HAP-1 (cell line): ENCODE measurements around the gene CATSPER3.

Source experiments
- DNase-seq, 2 experiments: peaks; one replicate each; pipeline ENCODE4 v3.0.0-alpha.2; 2016 to 2020; ENCODE audit warnings: low spot score in 2 of 2
- H3K27me3 ChIP-seq: fragments of 250-450 bp; sonication (Bioruptor Pico); 2 replicates; pipeline ENCODE4 v1.5.1; 2020; ENCODE audit warnings: low read depth, mild to moderate bottlenecking, moderate library complexity
- H3K36me3 ChIP-seq: fragments of 250-450 bp; sonication (Bioruptor Pico); replicated peaks from 2 replicates; pipeline ENCODE4 v1.5.1; 2020; ENCODE audit warnings: mild to moderate bottlenecking
- H3K4me1 ChIP-seq: fragments of 250-450 bp; sonication (Bioruptor Pico); 2 replicates; pipeline ENCODE4 v1.5.1; 2020; ENCODE audit warnings: mild to moderate bottlenecking
- H3K4me3 ChIP-seq: fragments of 250-450 bp; sonication (Bioruptor Pico); 2 replicates; pipeline ENCODE4 v1.5.1; 2020; ENCODE audit warnings: mild to moderate bottlenecking, moderate library complexity
- H3K9me3 ChIP-seq: fragments of 250-450 bp; sonication (Bioruptor Pico); 2 replicates; pipeline ENCODE4 v1.5.1; 2020; ENCODE audit warnings: mild to moderate bottlenecking, moderate library complexity
- in situ Hi-C: fragments of 300-500 bp; cut with MboI; formaldehyde crosslinking; loops from 3 replicates; pipeline ENCODE4 v1.14.3; 2020; ENCODE audit warnings: low sequenced_read_pairs, inconsistent platforms, mixed read lengths

Gene CATSPER3

GRCh38 chr5:134967607-134968006 lies at the start of gene CATSPER3:
Gene CATSPER3 (plus strand): TSS chr5:134967907. CDS start chr5:134967992, 85 bp downstream.
- in situ Hi-C loops = no loop called here
- peaks cover 14% of the 10 kb centered on the region for H3K4me1 ChIP-seq

GRCh38 chr5:134918861-134919260 lies 48.8 kb upstream of the CATSPER3 start:
- DNase-seq = no peak
- Histone ChIP-seq H3K9me3 (no peaks in the 10 kb centered on the region), H3K4me3 (no peak overlapping the region), H3K4me1 (no peaks in the 10 kb centered on the region), H3K27me3 (no peaks in the 10 kb centered on the region), H3K36me3 (peaks cover 21% of the 10 kb centered on the region)
- in situ Hi-C loops = no loop called here

More at GRCh38 chr5:134967607-134968006, at the start of gene CATSPER3:
- H3K9me3 ChIP-seq = no peaks in the 10 kb centered on the region
- H3K4me3 ChIP-seq = no peak within 1 kb of the TSS
- H3K36me3 ChIP-seq = peaks cover under 1% of the 10 kb centered on the region; the same call in 1 of the 2 replicates
- no peak for DNase-seq
- H3K27me3 ChIP-seq = no peaks in the 10 kb centered on the region

GRCh38 chr5:134920848-134921575 lies 46.7 kb upstream of the CATSPER3 start:
- Histone ChIP-seq H3K36me3 (peaks cover 17% of the 10 kb centered on the region), H3K4me3 (no peak overlapping the region), H3K4me1 (no peaks in the 10 kb centered on the region), H3K9me3 (no peaks in the 10 kb centered on the region), H3K27me3 (no peaks in the 10 kb centered on the region)
- in situ Hi-C loops = no loop called here
- no peak for DNase-seq

- DNase-seq = no peak
- Histone ChIP-seq H3K9me3 (no peaks in the 10 kb centered on the region), H3K27me3 (no peaks in the 10 kb centered on the region), H3K4me3 (no peak overlapping the region), H3K4me1 (peaks cover 4% of the 10 kb centered on the region; the same call in 1 of the 2 replicates), H3K36me3 (peaks cover 27% of the 10 kb centered on the region)
- in situ Hi-C loops = no loop called here
Observed at GRCh38 chr5:134932508-134932907, 35.2 kb upstream of the CATSPER3 start.

- H3K4me1 ChIP-seq = peaks cover 13% of the 10 kb centered on the region
- no peaks in the 10 kb centered on the region for H3K27me3 ChIP-seq
- no peaks in the 10 kb centered on the region for H3K9me3 ChIP-seq
- H3K36me3 ChIP-seq = peaks cover 27% of the 10 kb centered on the region
- in situ Hi-C loops = no loop called here
- DNase-seq = no peak
- no peak overlapping the region for H3K4me3 ChIP-seq
Observed at GRCh38 chr5:134934202-134934601, 33.5 kb upstream of the CATSPER3 start.

- DNase-seq = no peak
- Histone ChIP-seq H3K9me3 (no peaks in the 10 kb centered on the region), H3K27me3 (no peaks in the 10 kb centered on the region), H3K4me1 (peaks cover 13% of the 10 kb centered on the region), H3K36me3 (peaks cover 19% of the 10 kb centered on the region; the same call in 1 of the 2 replicates), H3K4me3 (no peak overlapping the region)
- in situ Hi-C loops = no loop called here
Observed at GRCh38 chr5:134935711-134936602, 31.8 kb upstream of the CATSPER3 start.

- Histone ChIP-seq H3K36me3 (peaks cover 10% of the 10 kb centered on the region; the same call in 1 of the 2 replicates), H3K4me3 (no peak overlapping the region), H3K4me1 (peaks cover 9% of the 10 kb centered on the region), H3K27me3 (no peaks in the 10 kb centered on the region), H3K9me3 (no peaks in the 10 kb centered on the region)
- in situ Hi-C loops = no loop called here
- DNase-seq = no peak
Observed at GRCh38 chr5:134937526-134937925, 30.2 kb upstream of the CATSPER3 start.

GRCh38 chr5:134938030-134938429 lies 29.7 kb upstream of the CATSPER3 start:
- Histone ChIP-seq H3K4me1 (peaks cover 9% of the 10 kb centered on the region), H3K4me3 (no peak overlapping the region), H3K36me3 (peaks cover 5% of the 10 kb centered on the region; the same call in 1 of the 2 replicates), H3K27me3 (no peaks in the 10 kb centered on the region), H3K9me3 (no peaks in the 10 kb centered on the region)
- in situ Hi-C loops = no loop called here
- DNase-seq = no peak

- in situ Hi-C loops = no loop called here
- Histone ChIP-seq H3K36me3 (no peaks in the 10 kb centered on the region), H3K4me3 (no peak overlapping the region), H3K4me1 (peaks cover 9% of the 10 kb centered on the region), H3K27me3 (no peaks in the 10 kb centered on the region), H3K9me3 (no peaks in the 10 kb centered on the region)
- DNase-seq = no peak
Observed at GRCh38 chr5:134939500-134939899, 28.2 kb upstream of the CATSPER3 start.

GRCh38 chr5:134943547-134943946 lies 24.2 kb upstream of the CATSPER3 start:
- H3K27me3 ChIP-seq = no peaks in the 10 kb centered on the region
- peaks cover 3% of the 10 kb centered on the region for H3K4me1 ChIP-seq
- in situ Hi-C loops = no loop called here
- H3K4me3 ChIP-seq = no peak overlapping the region
- H3K36me3 ChIP-seq = no peaks in the 10 kb centered on the region
- no peaks in the 10 kb centered on the region for H3K9me3 ChIP-seq
- DNase-seq = no peak

GRCh38 chr5:134944630-134945029 lies 23.1 kb upstream of the CATSPER3 start:
- no peaks in the 10 kb centered on the region for H3K4me1 ChIP-seq
- no peak for DNase-seq
- in situ Hi-C loops = no loop called here
- H3K27me3 ChIP-seq = no peaks in the 10 kb centered on the region
- no peak overlapping the region for H3K4me3 ChIP-seq
- no peaks in the 10 kb centered on the region for H3K9me3 ChIP-seq
- H3K36me3 ChIP-seq = no peaks in the 10 kb centered on the region

GRCh38 chr5:134945041-134945440 lies 22.7 kb upstream of the CATSPER3 start:
- Histone ChIP-seq H3K4me3 (no peak overlapping the region), H3K27me3 (no peaks in the 10 kb centered on the region), H3K4me1 (no peaks in the 10 kb centered on the region), H3K36me3 (no peaks in the 10 kb centered on the region), H3K9me3 (no peaks in the 10 kb centered on the region)
- in situ Hi-C loops = no loop called here
- DNase-seq = no peak

- no peak overlapping the region for H3K4me3 ChIP-seq
- no peaks in the 10 kb centered on the region for H3K36me3 ChIP-seq
- DNase-seq = no peak
- no peaks in the 10 kb centered on the region for H3K9me3 ChIP-seq
- in situ Hi-C loops = no loop called here
- H3K4me1 ChIP-seq = no peaks in the 10 kb centered on the region
- H3K27me3 ChIP-seq = no peaks in the 10 kb centered on the region
Observed at GRCh38 chr5:134948911-134949310, 18.8 kb upstream of the CATSPER3 start.

GRCh38 chr5:134949316-134949715 lies 18.4 kb upstream of the CATSPER3 start:
- in situ Hi-C loops = no loop called here

More at GRCh38 chr5:134949316-134949715, 18.4 kb upstream of the CATSPER3 start:
- Histone ChIP-seq H3K27me3 (no peaks in the 10 kb centered on the region), H3K9me3 (no peaks in the 10 kb centered on the region), H3K36me3 (no peaks in the 10 kb centered on the region), H3K4me3 (no peak overlapping the region), H3K4me1 (no peaks in the 10 kb centered on the region)
- DNase-seq = no peak
